ENCODE measurements around the gene RALBP1.

DNA sequence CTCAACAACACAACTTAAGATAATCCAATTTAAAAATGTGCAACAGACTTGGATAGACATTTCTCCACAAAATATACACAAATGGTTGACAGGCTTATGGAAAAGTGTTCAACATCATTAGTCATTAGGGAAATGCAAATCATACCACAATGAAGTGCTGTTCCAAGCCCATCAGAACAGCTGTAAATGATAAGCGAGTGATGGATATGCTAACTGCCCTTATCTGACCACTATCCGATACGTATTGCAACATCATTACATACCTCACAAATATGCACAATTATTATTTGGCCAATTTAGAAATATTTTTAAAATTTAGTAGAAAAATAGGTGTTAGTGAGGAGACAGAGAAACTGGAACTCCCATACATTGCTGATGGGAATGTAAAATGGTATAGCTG is 76.9 kb downstream of the RALBP1 start:
- no peak for TF ChIP-seq POLR2A (IDR thresholded peaks at IDR 0.05)
- TF ChIP-seq, protein P1, sequence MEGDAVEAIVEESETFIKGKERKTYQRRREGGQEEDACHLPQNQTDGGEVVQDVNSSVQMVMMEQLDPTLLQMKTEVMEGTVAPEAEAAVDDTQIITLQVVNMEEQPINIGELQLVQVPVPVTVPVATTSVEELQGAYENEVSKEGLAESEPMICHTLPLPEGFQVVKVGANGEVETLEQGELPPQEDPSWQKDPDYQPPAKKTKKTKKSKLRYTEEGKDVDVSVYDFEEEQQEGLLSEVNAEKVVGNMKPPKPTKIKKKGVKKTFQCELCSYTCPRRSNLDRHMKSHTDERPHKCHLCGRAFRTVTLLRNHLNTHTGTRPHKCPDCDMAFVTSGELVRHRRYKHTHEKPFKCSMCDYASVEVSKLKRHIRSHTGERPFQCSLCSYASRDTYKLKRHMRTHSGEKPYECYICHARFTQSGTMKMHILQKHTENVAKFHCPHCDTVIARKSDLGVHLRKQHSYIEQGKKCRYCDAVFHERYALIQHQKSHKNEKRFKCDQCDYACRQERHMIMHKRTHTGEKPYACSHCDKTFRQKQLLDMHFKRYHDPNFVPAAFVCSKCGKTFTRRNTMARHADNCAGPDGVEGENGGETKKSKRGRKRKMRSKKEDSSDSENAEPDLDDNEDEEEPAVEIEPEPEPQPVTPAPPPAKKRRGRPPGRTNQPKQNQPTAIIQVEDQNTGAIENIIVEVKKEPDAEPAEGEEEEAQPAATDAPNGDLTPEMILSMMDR (IDR thresholded peaks at IDR 0.05) = no peak

All from adrenal gland (tissue), 5 donors.